GM21717 (cell line): Measurements from ENCODE around the gene LCN15.
A peak's percentile ranks its signal among the peaks of the same experiment; 100 is the strongest.
"Not testable (repeated sequence)": the region's sequence is repeated elsewhere in the genome, so short reads cannot be mapped to it uniquely, and the experiment has no call there.

Experiments used
- ATAC-seq: cut with Tn5 transposase; IDR thresholded peaks from one replicate; pipeline ENCODE4 v1.9.1; 2021; ENCODE audit warnings: mild to moderate bottlenecking, moderate library complexity; ENCODE audit not compliant: unreplicated experiment

The LCN15 gene

GRCh38 chr9:136764301-136764891 is at the start of gene LCN15:
TSS of gene LCN15 (minus strand) at chr9:136764518. CDS start at chr9:136764488, 30 bp downstream.
- no peak for ATAC-seq

GRCh38 chr9:136808806-136809158 is 44.5 kb upstream of the LCN15 start:
- no peak for ATAC-seq

GRCh38 chr9:136808075-136808805 is 43.9 kb upstream of the LCN15 start:
- peak; percentile 18 for ATAC-seq

GRCh38 chr9:136807281-136808074 is 43.2 kb upstream of the LCN15 start, which contains the start of gene RABL6:
TSS of gene RABL6 (plus strand) at chr9:136807948. CDS start at chr9:136808197, 249 bp downstream.
- peak; percentile 59 for ATAC-seq

GRCh38 chr9:136806631-136807201 is 42.4 kb upstream of the LCN15 start:
- ATAC-seq: no peak

- ATAC-seq: no peak
Measured at GRCh38 chr9:136806067-136806466, 41.7 kb upstream of the LCN15 start.

- no peak for ATAC-seq
Measured at GRCh38 chr9:136805207-136805740, 41.0 kb upstream of the LCN15 start.

- no peak for ATAC-seq
Measured at GRCh38 chr9:136804509-136805206, 40.3 kb upstream of the LCN15 start.

GRCh38 chr9:136803551-136804508 is 39.5 kb upstream of the LCN15 start:
- ATAC-seq: no peak

GRCh38 chr9:136803009-136803550 is 38.8 kb upstream of the LCN15 start:
- not testable (repeated sequence) for ATAC-seq

- ATAC-seq: no peak
Measured at GRCh38 chr9:136802321-136802720, 38.0 kb upstream of the LCN15 start.

GRCh38 chr9:136799854-136800657 is 35.7 kb upstream of the LCN15 start:
- no peak for ATAC-seq

- no peak for ATAC-seq
Measured at GRCh38 chr9:136799079-136799853, 34.9 kb upstream of the LCN15 start.

- ATAC-seq: no peak
Measured at GRCh38 chr9:136798708-136799078, 34.4 kb upstream of the LCN15 start.

- not testable (repeated sequence) for ATAC-seq
Measured at GRCh38 chr9:136796775-136797347, 32.5 kb upstream of the LCN15 start.

GRCh38 chr9:136796238-136796774 is 32.0 kb upstream of the LCN15 start, which contains the start of gene CCDC183:
TSS of gene CCDC183 (plus strand) at chr9:136796338. CDS start at chr9:136796398, 60 bp downstream.
- no peak for ATAC-seq

GRCh38 chr9:136795000-136795348 is 30.7 kb upstream of the LCN15 start:
- ATAC-seq: no peak
